ENCODE measurements around the gene KPNA6.

KPNA6 gene

GRCh38 chr1:32181563-32181962 lies 73.7 kb downstream of the KPNA6 start:
- DNase-seq (ENCODE audit: low read depth) = no peak
- no peak for TF ChIP-seq CTCF (IDR thresholded peaks at IDR 0.05; ENCODE audit: low read depth, low read length, missing control alignments)
- H3K4me3 ChIP-seq (ENCODE audit: low read depth, low read length) = peak overlapping the region; percentile 84

- TF ChIP-seq CTCF (IDR thresholded peaks at IDR 0.05; ENCODE audit: low read depth, low read length, missing control alignments) = no peak
- no peak for DNase-seq (ENCODE audit: low read depth)
- H3K4me3 ChIP-seq (ENCODE audit: low read depth, low read length) = peak overlapping the region; percentile 84; the same call in 1 of the 2 replicates
Measured at GRCh38 chr1:32182060-32182459, 74.2 kb downstream of the KPNA6 start.

- no peak for TF ChIP-seq CTCF (IDR thresholded peaks at IDR 0.05; ENCODE audit: low read depth, low read length, missing control alignments)
Measured at GRCh38 chr1:32184650-32185049, 76.8 kb downstream of the KPNA6 start.

GRCh38 chr1:32186077-32186476 lies 78.2 kb downstream of the KPNA6 start:
- no peak overlapping the region for H3K4me3 ChIP-seq (ENCODE audit: low read depth, low read length)
- no peak for DNase-seq (ENCODE audit: low read depth)
- TF ChIP-seq CTCF (IDR thresholded peaks at IDR 0.05; ENCODE audit: low read depth, low read length, missing control alignments) = no peak

More at GRCh38 chr1:32184650-32185049, 76.8 kb downstream of the KPNA6 start:
- H3K4me3 ChIP-seq (ENCODE audit: low read depth, low read length) = no peak overlapping the region
- DNase-seq (ENCODE audit: low read depth) = no peak

GRCh38 chr1:32186491-32186890 lies 78.6 kb downstream of the KPNA6 start:
- DNase-seq (ENCODE audit: low read depth) = no peak
- no peak for TF ChIP-seq CTCF (IDR thresholded peaks at IDR 0.05; ENCODE audit: low read depth, low read length, missing control alignments)
- no peak overlapping the region for H3K4me3 ChIP-seq (ENCODE audit: low read depth, low read length)

- no peak for DNase-seq (ENCODE audit: low read depth)
- no peak for TF ChIP-seq CTCF (IDR thresholded peaks at IDR 0.05; ENCODE audit: low read depth, low read length, missing control alignments)
- H3K4me3 ChIP-seq (ENCODE audit: low read depth, low read length) = no peak overlapping the region
Measured at GRCh38 chr1:32187850-32188249, 80.0 kb downstream of the KPNA6 start.

GRCh38 chr1:32192220-32192948 lies 84.5 kb downstream of the KPNA6 start:
- no peak for DNase-seq (ENCODE audit: low read depth)
- H3K4me3 ChIP-seq (ENCODE audit: low read depth, low read length) = no peak overlapping the region
- no peak for TF ChIP-seq CTCF (IDR thresholded peaks at IDR 0.05; ENCODE audit: low read depth, low read length, missing control alignments)

All from GM12864 (cell line).